Fibroblast of mammary gland (primary cell): ENCODE data around the gene RASSF7.

Experiments
- DNase-seq: peaks from one replicate; pipeline ENCODE4 v3.0.0-alpha.2; 2010; ENCODE audit warnings: low read depth
- H3K4me3 ChIP-seq: 2 replicates; pipeline ENCODE4 v1.5.1; 2011; ENCODE audit warnings: low read depth, mild to moderate bottlenecking, low read length, moderate library complexity; ENCODE audit not compliant: control insufficient read depth
- TF ChIP-seq, protein P1 (sequence below): conservative IDR thresholded peaks from 2 replicates; pipeline ENCODE4 v1.5.1; 2011; ENCODE audit warnings: low read depth, low read length, inconsistent platforms; ENCODE audit not compliant: control insufficient read depth, insufficient read depth

The RASSF7 gene

DNA sequence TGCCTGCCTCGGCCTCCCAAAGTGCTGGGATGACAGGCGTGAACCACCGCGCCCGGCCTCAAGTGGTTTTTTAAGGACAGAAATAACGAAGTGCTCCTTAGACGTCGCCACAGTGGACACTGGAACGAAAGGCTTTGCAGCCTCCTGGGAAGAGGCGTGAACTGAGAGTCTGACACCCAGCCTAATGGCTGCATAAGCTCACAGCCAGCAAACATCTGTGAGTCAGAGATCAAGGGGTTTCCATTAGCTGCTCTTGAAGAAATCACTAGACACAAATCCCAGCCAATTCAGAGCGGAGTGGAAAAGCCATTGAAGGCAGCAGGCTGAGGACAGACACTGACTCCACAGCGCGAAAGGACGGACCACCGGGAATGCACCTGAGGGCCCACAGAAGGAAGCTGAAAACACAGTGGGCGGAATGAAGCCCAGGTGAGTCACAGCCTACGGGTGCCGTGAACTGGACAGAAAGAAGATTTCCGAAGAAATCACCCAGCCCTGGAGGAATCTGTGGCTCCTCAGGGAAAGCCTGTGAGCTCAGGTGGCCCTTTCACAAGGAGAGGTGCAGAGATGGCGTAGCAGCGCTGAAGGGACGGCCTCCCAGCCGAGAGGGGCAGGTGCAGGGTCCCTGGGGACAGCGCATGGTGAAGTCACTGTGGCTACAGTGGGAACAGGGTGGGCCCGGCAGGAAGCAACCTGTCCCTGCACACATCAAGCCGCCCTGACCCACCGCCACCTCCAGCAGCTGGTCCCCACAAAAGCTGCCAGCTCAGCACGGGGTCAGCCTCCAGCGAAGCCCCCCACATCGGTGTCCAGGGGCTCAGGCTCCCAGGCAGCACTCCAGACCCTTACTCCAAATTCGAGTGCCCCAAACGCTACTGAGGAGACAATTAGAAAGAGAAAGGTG, 11.8 kb upstream of the RASSF7 start:
- no peak for DNase-seq
- TF ChIP-seq, protein P1, sequence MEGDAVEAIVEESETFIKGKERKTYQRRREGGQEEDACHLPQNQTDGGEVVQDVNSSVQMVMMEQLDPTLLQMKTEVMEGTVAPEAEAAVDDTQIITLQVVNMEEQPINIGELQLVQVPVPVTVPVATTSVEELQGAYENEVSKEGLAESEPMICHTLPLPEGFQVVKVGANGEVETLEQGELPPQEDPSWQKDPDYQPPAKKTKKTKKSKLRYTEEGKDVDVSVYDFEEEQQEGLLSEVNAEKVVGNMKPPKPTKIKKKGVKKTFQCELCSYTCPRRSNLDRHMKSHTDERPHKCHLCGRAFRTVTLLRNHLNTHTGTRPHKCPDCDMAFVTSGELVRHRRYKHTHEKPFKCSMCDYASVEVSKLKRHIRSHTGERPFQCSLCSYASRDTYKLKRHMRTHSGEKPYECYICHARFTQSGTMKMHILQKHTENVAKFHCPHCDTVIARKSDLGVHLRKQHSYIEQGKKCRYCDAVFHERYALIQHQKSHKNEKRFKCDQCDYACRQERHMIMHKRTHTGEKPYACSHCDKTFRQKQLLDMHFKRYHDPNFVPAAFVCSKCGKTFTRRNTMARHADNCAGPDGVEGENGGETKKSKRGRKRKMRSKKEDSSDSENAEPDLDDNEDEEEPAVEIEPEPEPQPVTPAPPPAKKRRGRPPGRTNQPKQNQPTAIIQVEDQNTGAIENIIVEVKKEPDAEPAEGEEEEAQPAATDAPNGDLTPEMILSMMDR: no peak
- no peak overlapping the region for H3K4me3 ChIP-seq

DNA sequence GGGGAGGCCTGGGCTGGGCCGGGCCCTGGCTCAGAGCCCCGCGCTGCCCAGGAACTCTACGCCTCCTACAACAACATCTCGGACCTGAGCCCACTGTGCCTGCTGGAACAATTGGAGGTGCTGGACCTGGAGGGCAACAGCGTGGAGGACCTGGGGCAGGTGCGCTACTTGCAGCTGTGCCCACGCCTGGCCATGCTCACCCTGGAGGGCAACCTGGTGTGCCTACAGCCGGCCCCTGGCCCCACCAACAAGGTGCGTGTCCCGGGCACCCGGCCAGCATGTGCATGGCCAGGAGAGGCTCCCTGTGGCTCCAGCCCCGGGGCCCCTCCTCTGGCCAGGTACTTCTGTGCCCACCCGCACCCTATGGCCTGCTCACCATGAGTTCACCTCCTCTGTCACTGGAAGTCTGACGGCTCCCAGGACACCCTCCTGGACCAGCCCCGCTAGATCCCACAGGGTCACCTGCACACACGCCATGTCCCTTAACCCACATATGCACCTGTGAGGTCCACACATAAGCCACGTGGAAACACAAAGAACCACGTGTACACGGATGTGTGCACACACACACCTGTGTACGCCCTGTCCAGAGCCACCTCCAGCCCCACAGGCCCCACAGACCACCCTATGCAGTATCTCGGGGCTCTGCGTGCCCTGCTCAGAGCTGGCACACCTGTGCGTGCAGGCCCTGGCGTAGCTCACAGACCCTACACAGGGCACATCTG, 10.6 kb upstream of the RASSF7 start:
- DNase-seq: no peak
- TF ChIP-seq, protein P1: no peak
- no peak overlapping the region for H3K4me3 ChIP-seq

DNA sequence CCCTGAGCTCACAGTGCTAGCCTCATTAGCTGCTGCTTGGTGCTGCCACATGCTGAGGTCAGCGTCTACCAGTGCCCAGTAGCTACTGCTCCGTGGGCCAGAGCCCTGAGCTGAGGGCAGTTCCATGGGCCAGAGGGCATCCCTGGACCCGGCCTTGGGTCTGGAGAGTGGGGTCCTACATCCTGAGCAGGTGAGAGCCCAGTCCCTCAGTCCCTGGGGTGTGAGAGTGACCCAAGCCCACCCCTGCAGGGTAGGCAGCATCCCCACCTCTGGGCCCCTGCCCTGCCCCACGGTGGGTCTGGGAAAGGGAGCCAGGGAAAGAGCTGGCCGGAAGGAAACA, 10.1 kb upstream of the RASSF7 start:
- H3K4me3 ChIP-seq: no peak overlapping the region
- DNase-seq: no peak
- TF ChIP-seq, protein P1: no peak

DNA sequence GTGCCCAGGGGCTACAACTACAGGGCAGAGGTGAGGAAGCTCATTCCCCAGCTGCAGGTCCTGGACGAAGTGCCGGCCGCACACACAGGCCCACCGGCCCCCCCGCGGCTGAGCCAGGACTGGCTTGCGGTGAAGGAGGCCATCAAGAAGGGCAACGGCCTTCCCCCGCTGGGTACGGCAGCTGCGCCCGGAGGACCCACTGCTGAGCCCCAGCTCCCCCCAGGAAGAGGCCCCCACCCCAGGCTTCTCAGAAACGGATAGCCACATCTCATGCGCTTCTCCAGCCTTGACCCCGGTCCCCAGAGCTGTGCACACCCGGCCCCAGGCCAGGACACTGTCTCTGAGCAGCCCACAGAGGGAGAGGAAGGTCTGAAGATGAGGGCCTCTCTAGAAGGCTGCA, 9.6 kb upstream of the RASSF7 start:
- no peak overlapping the region for H3K4me3 ChIP-seq
- TF ChIP-seq, protein P1: no peak
- no peak for DNase-seq

DNA sequence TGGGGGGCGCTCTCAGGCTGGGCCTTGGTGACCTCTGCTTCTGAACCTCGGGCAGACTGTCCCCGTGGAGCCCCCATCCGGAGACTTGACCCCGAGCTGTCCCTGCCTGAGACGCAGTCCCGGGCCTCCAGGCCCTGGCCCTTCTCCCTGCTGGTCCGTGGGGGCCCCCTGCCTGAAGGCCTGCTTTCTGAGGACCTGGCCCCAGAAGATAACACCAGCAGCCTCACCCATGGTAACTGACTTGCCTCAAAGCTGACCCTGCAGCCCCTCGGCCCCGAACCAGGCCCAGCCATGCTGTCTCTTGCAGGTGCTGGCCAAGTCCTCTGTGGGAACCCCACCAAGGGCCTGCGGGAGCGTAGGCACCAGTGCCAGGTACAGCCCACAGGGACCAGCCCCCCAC, 9.2 kb upstream of the RASSF7 start:
- TF ChIP-seq, protein P1: no peak
- H3K4me3 ChIP-seq: no peak overlapping the region
- DNase-seq: no peak

DNA sequence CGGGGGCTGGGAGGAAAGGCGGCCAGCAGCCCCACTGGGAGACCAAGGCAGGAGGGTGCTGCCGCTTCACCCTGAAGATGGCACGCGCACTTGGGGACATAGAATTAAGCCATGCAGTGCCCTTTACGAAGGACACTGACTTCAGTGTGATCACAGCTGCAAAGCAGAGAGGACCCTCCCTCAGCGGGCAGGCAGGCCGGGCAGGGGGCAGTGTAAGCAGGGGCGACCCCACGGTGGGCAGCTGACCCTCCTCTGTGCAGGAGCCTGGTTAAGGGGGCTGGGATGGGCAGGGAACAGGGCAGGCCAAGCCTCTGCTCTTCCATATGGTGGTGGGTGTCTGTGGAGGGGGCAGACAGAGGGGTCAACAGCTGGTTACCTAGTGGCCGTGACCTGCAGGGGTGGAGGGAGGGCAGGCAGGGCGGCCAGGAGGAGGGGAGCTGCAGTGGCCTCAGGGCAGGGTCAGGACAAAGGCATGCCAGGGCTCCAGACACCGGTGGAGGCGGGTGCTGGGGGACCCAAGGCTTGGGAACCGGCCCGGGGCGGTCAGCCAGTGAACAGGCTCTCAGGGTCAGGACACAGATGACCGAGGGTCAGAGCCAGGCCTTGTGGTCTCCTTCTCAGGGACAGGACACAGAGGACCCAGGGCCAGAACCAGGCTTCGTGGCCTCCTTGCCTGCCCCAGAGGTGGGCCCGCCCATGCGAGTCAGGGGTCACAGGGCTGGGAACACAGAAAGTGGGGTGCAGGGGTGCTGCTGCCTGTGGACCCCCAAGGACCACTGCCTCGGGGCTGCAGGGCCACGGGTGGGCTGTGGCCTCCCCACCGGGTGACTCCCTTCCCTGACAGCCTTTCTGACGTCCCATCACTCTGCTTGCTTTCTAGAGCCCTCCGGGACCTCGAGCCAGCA, 7.4 kb upstream of the RASSF7 start:
- H3K4me3 ChIP-seq: no peak overlapping the region
- TF ChIP-seq, protein P1: no peak
- no peak for DNase-seq
